Measurements from ENCODE around the gene GGN. TPM values are rescaled to one million over a fixed set of nuclear protein-coding genes. Genes with fewer than 3 reads are reported as not detected.
A peak's percentile ranks its signal among the peaks of the same experiment; 100 is the strongest.

Gene GGN
- total and polyA plus RNA-seq, 9 of the 15 experiments (the other 6 are each of a cell fraction or from before 2014, with no cell fraction given), result 0.15 to 0.33 TPM; not detected in 7

GRCh38 chr19:38402967-38403674 is 15.3 kb upstream of the GGN start, which contains the start of gene FAM98C:
Gene FAM98C, plus strand, starts transcription at chr19:38403093. Its CDS starts 61 bp downstream, at chr19:38403154.
- H3K27me3 ChIP-seq (ENCODE audit: control insufficient read depth in 2 of 2, insufficient read depth in 2 of 2, low read length in 2 of 2), result no peaks in the 10 kb centered on the region
- H3K79me2 ChIP-seq (ENCODE audit: control insufficient read depth, insufficient read depth, low read length), result peaks cover 17% of the 10 kb centered on the region; the same call in 2 of the 3 replicates
- peaks cover 3% of the 10 kb centered on the region for H3K9me1 ChIP-seq (ENCODE audit: control insufficient read depth, insufficient read depth, low read length)
- H3K4me1 ChIP-seq (replicated peaks in 1 of 2; ENCODE audit: control insufficient read depth in 2 of 2, insufficient read depth in 2 of 2, low read length in 2 of 2), result peaks cover 6 to 33% of the 10 kb centered on the region in 2 experiments; a peak in 4 of 5 replicates
- TSS peak; percentile 63 for BruUV-seq (replicated peaks)
- intact Hi-C loops (cut with micrococcal nuclease) (loop anchor here (1.0 to 5.0 kb wide), 2 partner anchors 38 to 549 kb away; no protein-coding TSS in a partner anchor), in situ Hi-C loops (cut with MboI) (loop anchor here (5.0 kb wide), 1 partner anchor 229 kb away; no protein-coding TSS in a partner anchor)
- peak; percentile 99 to 100 (median 100) for DNase-seq (ENCODE audit: extremely low read depth in 1 of 4, low spot score in 3 of 4)
- H3K36me3 ChIP-seq (ENCODE audit: control insufficient read depth, insufficient read depth, low read length), result peaks cover 22% of the 10 kb centered on the region; the same call in 2 of the 3 replicates
- H3K4me2 ChIP-seq (ENCODE audit: insufficient read depth, low read length), result peak within 1 kb of the TSS; percentile 85
- ATAC-seq, result peak; percentile 99
- ChIA-PET CTCF (ENCODE audit: low intra/inter-chr PET ratio) (interaction anchor here (0.6 to 2.0 kb wide), 9 partner anchors 38 to 548 kb away, joined by 3 to 12 read pairs (median 7); partner anchors contain the start of genes MRPS12 and SARS2), POLR2A (interaction anchor here (0.6 to 3.5 kb wide), 14 partner anchors 11 to 622 kb away, joined by 3 to 30 read pairs (median 4); partner anchors contain the start of genes GGN, PSMD8 and SPRED3)
- H3K9me3 ChIP-seq (replicated peaks; ENCODE audit: control insufficient read depth, insufficient read depth, low read depth, low read length), result no peaks in the 10 kb centered on the region
- H4K20me1 ChIP-seq (replicated peaks; ENCODE audit: control insufficient read depth, insufficient read depth, low read length), result no peaks in the 10 kb centered on the region
- no peak for FAIRE-seq
- under 1% methylated on average over 47 of the region's 82 CpGs for WGBS (ENCODE audit: insufficient coverage, low coverage, missing lambda C conversion rate)
- H3K4me3 ChIP-seq, result peak within 1 kb of the TSS; percentile 83
- H3K27ac ChIP-seq (ENCODE audit: extremely low read depth, low read depth, low read length), result peak within 1 kb of the TSS; percentile 89
- peak within 1 kb of the TSS; percentile 81 to 99 for H3K9ac ChIP-seq (ENCODE audit: insufficient read depth in 1 of 2, low read depth in 2 of 2, low read length in 2 of 2)
- peak within 1 kb of the TSS; percentile 100 for H2AFZ ChIP-seq (ENCODE audit: low read depth, low read length)
- no peak; the same call in 1 of the 2 replicates for TF ChIP-seq CREB1 (IDR thresholded peaks at IDR 0.05)
- TF ChIP-seq CREB1 (CRISPR knock-in tag; IDR thresholded peaks at IDR 0.05), result peak; percentile 78
- TF ChIP-seq FOS (IDR thresholded peaks at IDR 0.05; ENCODE audit: extremely low read depth, insufficient read length), result peak; percentile 86
- 0 out of 2 replicates have a peak, but pooled peaks have one; percentile 37 for TF ChIP-seq BRD4 (IDR thresholded peaks at IDR 0.05)
- TF ChIP-seq ATF7 (IDR thresholded peaks at IDR 0.05), result peak; percentile 53; the same call in 1 of the 2 replicates
- 0 out of 2 replicates have a peak, but pooled peaks have one; percentile 60 for TF ChIP-seq ZFPM2 (CRISPR knock-in tag; IDR thresholded peaks at IDR 0.05)
- TF ChIP-seq STAG1 (CRISPR knock-in tag; IDR thresholded peaks at IDR 0.05; ENCODE audit: borderline replicate concordance), result peak; percentile 78
- TF ChIP-seq ZNF79 (CRISPR knock-in tag; IDR thresholded peaks at IDR 0.05; ENCODE audit: low read depth), result no peak
- TF ChIP-seq SP1 (CRISPR knock-in tag; IDR thresholded peaks at IDR 0.05), result peak; percentile 100
- peak; percentile 81 for TF ChIP-seq NFYB (IDR thresholded peaks at IDR 0.05; ENCODE audit: extremely low read depth, insufficient read length)
- peak; percentile 88 for TF ChIP-seq ETV5 (CRISPR knock-in tag; IDR thresholded peaks at IDR 0.05; ENCODE audit: low read depth)
- 0 out of 4 replicates have a peak, but pooled peaks of 1 of the 2 experiments have one; percentile 15 for TF ChIP-seq ZNF639 (CRISPR knock-in tag; conservative IDR thresholded peaks at IDR 0.05 in 1 of 2, IDR thresholded peaks at IDR 0.05 in 1 of 2)
- no peak for TF ChIP-seq BMI1 (IDR thresholded peaks at IDR 0.05; ENCODE audit: low read length)
- peak in 1 of 3 experiments; percentile 56 for TF ChIP-seq YY1 (IDR thresholded peaks at IDR 0.05; ENCODE audit: borderline replicate concordance in 1 of 3, control insufficient read depth in 1 of 3, extremely low read depth in 1 of 3, insufficient read depth in 3 of 3, insufficient read length in 1 of 3, insufficient replicate concordance in 2 of 3, low read depth in 1 of 3, low read length in 2 of 3)
- TF ChIP-seq ZBED1 (IDR thresholded peaks at IDR 0.05), result 0 out of 2 replicates have a peak, but pooled peaks have one; percentile 58
- TF ChIP-seq CHD2 (IDR thresholded peaks at IDR 0.05; ENCODE audit: low read depth, low read length), result peak; percentile 70
- TF ChIP-seq HNRNPLL (IDR thresholded peaks at IDR 0.05; ENCODE audit: low read depth, low read length, poor library complexity, severe bottlenecking), result peak; percentile 62
- TF ChIP-seq ZSCAN29 (IDR thresholded peaks at IDR 0.05), result no peak
- peak; percentile 17 for TF ChIP-seq ETS1 (conservative IDR thresholded peaks at IDR 0.05; ENCODE audit: control insufficient read depth, low read depth, low read length)

All from K562 (cell line).